Endothelial cell (in vitro differentiated cells): Measurements from ENCODE around the gene NEURL3. TPM values are rescaled to one million over a fixed set of nuclear protein-coding genes. Genes with fewer than 3 reads are reported as not detected.
A peak's percentile ranks its signal among the peaks of the same experiment; 100 is the strongest.

Experiments used
- DNase-seq: peaks from one replicate; pipeline ENCODE4 v3.0.0; 2021; ENCODE audit warnings: low spot score
- H3K27ac Mint-ChIP-seq: one replicate; pipeline ENCODE4 v1.8.0; 2021; ENCODE audit warnings: mixed read lengths, inconsistent platforms; ENCODE audit not compliant: unreplicated experiment
- H3K27me3 Mint-ChIP-seq: one replicate; pipeline ENCODE4 v1.8.0; 2021; ENCODE audit warnings: mild to moderate bottlenecking, moderate library complexity, mixed read lengths, inconsistent platforms; ENCODE audit not compliant: unreplicated experiment
- H3K36me3 Mint-ChIP-seq: one replicate; pipeline ENCODE4 v1.8.0; 2021; ENCODE audit warnings: mild to moderate bottlenecking, low read depth, mixed read lengths, inconsistent platforms; ENCODE audit not compliant: unreplicated experiment
- H3K4me1 Mint-ChIP-seq: one replicate; pipeline ENCODE4 v1.8.0; 2021; ENCODE audit warnings: mild to moderate bottlenecking, mixed read lengths, inconsistent platforms; ENCODE audit not compliant: unreplicated experiment
- H3K4me3 Mint-ChIP-seq: one replicate; pipeline ENCODE4 v1.8.0; 2021; ENCODE audit warnings: mild to moderate bottlenecking, mixed read lengths, inconsistent platforms; ENCODE audit not compliant: unreplicated experiment
- H3K9me3 Mint-ChIP-seq: one replicate; pipeline ENCODE4 v1.8.0; 2021; ENCODE audit warnings: mixed read lengths, inconsistent platforms; ENCODE audit not compliant: unreplicated experiment
- total RNA-seq: library from RNA; stranded (reverse); fragmentation: NEBNext Ultra II Directional; extraction: Animal tissue kit (Norgen Biotek cat#: 25700); gene quantifications from one replicate; pipeline ENCODE4 v1.2.1, GENCODE V29; 2021; ENCODE audit not compliant: unreplicated experiment
- TF ChIP-seq, protein P1 (sequence below): fragments of 200-600 bp; sonication (generic); IDR thresholded peaks from one replicate; pipeline ENCODE4 v1.5.0; 2021; ENCODE audit warnings: antibody characterized with exemption; ENCODE audit not compliant: unreplicated experiment

Gene NEURL3
- total RNA-seq, 1 donor from 2014 or later = not detected

DNA sequence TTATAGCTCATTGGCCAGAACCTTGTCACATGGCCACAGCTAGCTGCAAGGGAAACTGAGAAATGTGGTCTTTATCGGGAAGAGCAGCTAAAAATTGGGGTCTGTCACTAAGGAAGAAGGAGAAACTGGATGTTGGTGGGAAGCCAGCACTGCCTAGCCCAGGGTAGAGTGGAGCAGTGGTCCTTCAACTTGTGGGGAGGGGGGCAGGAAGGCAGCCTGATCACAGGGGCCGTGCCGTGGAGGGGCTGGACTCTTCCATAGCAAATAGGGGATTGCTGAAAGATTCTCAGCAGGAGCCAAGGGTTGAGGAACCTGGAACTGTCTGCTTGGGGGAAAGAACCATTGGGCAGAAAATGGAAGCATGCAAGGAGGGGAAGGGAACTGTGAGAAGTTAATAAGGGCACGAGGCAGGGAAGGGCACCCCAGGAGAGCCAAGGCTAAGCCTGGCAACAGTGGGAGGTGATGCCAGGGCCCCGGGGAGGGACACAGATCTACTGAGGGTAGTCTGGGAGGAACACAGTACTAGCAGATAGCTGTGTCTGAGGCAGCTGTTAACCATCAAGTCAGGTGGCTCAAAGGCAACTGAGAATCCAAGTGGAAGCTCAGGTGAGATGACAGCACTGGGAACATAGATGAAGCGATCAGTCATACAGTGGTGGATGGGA, 5.9 kb upstream of the NEURL3 start:
- Mint-ChIP-seq H3K36me3 (peaks cover 3% of the 10 kb centered on the region), H3K9me3 (no peaks in the 10 kb centered on the region), H3K27me3 (peaks cover 17% of the 10 kb centered on the region), H3K4me3 (no peak overlapping the region), H3K27ac (no peak overlapping the region), H3K4me1 (peaks cover 4% of the 10 kb centered on the region)
- DNase-seq = no peak
- TF ChIP-seq, protein P1, sequence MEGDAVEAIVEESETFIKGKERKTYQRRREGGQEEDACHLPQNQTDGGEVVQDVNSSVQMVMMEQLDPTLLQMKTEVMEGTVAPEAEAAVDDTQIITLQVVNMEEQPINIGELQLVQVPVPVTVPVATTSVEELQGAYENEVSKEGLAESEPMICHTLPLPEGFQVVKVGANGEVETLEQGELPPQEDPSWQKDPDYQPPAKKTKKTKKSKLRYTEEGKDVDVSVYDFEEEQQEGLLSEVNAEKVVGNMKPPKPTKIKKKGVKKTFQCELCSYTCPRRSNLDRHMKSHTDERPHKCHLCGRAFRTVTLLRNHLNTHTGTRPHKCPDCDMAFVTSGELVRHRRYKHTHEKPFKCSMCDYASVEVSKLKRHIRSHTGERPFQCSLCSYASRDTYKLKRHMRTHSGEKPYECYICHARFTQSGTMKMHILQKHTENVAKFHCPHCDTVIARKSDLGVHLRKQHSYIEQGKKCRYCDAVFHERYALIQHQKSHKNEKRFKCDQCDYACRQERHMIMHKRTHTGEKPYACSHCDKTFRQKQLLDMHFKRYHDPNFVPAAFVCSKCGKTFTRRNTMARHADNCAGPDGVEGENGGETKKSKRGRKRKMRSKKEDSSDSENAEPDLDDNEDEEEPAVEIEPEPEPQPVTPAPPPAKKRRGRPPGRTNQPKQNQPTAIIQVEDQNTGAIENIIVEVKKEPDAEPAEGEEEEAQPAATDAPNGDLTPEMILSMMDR = no peak

DNA sequence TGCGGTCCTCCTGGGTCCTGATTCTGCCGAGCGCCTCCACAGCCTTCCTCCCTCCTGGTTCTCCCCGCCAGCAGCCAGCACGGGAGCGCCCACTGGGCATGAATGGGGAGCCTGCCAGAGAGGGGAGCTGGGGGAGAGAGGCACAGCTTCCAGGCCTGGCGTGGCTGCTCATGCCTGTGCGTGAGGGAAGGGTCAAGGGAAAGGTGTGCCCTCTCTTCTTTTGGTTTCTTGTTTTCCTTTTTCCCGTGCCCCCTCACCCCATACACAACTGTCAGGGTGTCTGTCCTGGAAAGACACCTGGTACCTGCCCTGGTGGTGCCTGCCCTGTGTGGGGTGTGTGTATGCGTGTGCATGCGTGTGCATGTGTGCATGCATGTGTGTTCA, 4.7 kb upstream of the NEURL3 start:
- H3K4me3 Mint-ChIP-seq = no peak overlapping the region
- H3K27ac Mint-ChIP-seq = no peak overlapping the region
- peaks cover 4% of the 10 kb centered on the region for H3K4me1 Mint-ChIP-seq
- TF ChIP-seq, protein P1 = no peak
- no peaks in the 10 kb centered on the region for H3K9me3 Mint-ChIP-seq
- DNase-seq = no peak
- peaks cover 17% of the 10 kb centered on the region for H3K27me3 Mint-ChIP-seq
- H3K36me3 Mint-ChIP-seq = peaks cover 3% of the 10 kb centered on the region

DNA sequence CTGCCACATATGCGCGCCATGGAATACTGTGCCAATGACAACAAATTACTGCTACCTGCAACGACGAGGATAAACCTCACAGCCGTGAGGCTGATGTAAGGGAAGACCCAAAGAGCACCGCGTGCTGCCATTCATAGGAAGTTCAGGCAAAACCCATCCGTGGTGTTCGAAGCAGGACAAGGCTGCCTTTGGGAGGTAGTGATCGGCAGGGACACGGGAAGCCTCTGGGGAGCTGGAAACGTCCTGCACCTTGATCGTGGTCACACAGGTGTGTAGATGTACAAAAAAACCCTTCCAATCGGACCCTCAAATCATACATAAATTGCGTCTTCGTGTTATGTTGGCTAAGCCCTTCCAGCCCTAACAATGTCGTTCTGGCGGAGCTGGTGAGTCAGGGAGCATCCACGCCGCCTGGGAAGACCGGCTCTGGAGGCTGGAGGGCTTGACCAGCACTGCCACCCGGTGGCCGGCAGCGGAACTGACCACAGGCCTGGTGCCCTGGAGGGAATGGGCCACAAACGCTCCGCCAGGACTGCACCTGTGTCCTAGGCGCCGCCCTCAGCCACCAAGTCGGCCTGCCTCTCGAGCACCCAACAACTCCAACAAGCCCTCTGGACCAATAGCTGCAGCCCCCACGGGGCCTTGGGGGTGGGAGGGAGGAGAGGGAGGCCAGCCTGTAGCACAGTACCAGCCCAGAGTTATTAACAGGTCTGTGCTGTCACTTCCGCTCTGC, 4.1 kb upstream of the NEURL3 start:
- Mint-ChIP-seq H3K27ac (no peak overlapping the region), H3K36me3 (peaks cover 3% of the 10 kb centered on the region), H3K9me3 (no peaks in the 10 kb centered on the region), H3K27me3 (peaks cover 17% of the 10 kb centered on the region), H3K4me1 (peaks cover 4% of the 10 kb centered on the region), H3K4me3 (no peak overlapping the region)
- TF ChIP-seq, protein P1 = peak; percentile 93
- DNase-seq = peak; percentile 95

DNA sequence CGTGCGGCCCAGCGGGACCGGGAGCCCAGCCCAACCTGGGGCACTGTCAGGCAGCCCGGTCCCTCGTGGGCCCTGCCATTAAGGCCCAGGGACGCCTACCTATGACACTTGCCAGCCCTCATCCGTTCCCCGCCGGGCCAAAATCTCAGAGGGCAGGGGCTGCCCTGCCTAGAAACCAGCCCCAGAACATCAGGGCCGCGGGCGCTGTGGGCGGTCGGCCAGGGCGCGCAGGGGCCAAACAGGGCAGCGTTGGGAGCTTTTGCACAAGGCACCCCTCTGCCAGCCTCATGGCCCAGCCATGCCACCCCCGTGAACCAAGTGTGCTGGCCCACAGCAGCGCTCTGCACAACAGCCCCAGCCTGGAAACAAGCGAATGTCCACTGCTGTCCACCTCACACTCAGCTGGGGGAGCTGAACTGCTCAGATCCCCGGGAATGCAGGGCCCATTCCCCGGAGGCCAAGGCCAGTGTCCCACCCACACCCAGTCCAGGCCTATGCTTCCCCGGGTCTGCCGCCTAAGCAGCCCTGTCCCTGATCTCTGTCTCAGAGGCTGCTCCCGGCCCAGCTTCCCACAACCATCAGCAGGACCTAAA, 3.5 kb upstream of the NEURL3 start:
- no peak for DNase-seq
- Mint-ChIP-seq H3K4me1 (peaks cover 4% of the 10 kb centered on the region), H3K36me3 (peaks cover 3% of the 10 kb centered on the region), H3K27me3 (peaks cover 17% of the 10 kb centered on the region), H3K4me3 (no peak overlapping the region), H3K27ac (no peak overlapping the region), H3K9me3 (no peaks in the 10 kb centered on the region)
- TF ChIP-seq, protein P1 = no peak
